D721Med (cell line): ENCODE data around the gene LMF1.

ENCODE experiments used
- DNase-seq: peaks from one replicate; pipeline ENCODE4 v3.0.0; 2011; ENCODE audit warnings: low spot score; ENCODE audit not compliant: insufficient read length
- FAIRE-seq: peaks from 2 replicates; lab custom pipeline; 2011; peaks lifted over from hg19 to GRCh38; lab: Jason Lieb, UNC
- CTCF ChIP-seq: IDR thresholded peaks from 2 replicates; pipeline ENCODE4 v1.5.1; 2012; ENCODE audit warnings: mild to moderate bottlenecking, control low read depth; ENCODE audit not compliant: insufficient read depth; ENCODE audit errors: missing control alignments

Gene LMF1

DNA sequence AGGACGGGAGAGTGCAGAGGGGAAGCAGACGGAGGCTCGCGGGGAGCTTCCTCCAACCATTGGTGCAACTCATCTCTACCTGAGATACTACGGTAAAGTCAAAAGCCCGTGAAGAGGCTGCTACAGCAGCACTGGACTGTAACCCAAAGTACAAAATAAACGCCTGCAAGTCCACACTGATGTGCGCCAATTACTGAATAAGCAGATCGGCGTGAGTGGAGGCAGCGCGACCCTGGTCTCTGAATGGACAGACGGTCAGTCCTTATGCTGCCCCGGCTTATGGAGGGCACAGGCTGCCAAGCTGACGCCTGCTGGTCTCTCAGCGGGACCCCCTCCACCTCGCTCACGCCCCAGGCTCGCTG lies 58.5 kb downstream of the LMF1 start:
- no peak for TF ChIP-seq CTCF
- no peak for FAIRE-seq
- DNase-seq, result no peak

- no peak for FAIRE-seq
- DNase-seq, result no peak
- no peak for TF ChIP-seq CTCF
Measured at GRCh38 chr16:911604-912321, 59.0 kb downstream of the LMF1 start.

- FAIRE-seq (no peak), DNase-seq (no peak)
- TF ChIP-seq CTCF, result no peak
Measured at GRCh38 chr16:911101-911500, 59.7 kb downstream of the LMF1 start.

GRCh38 chr16:910181-910580 lies 60.6 kb downstream of the LMF1 start:
- FAIRE-seq (no peak), DNase-seq (no peak)
- no peak for TF ChIP-seq CTCF

- FAIRE-seq, result no peak
Measured at GRCh38 chr16:909281-910000, 61.3 kb downstream of the LMF1 start.

GRCh38 chr16:908526-909155 lies 62.1 kb downstream of the LMF1 start:
- TF ChIP-seq CTCF, result no peak
- DNase-seq (no peak), FAIRE-seq (no peak)

More at GRCh38 chr16:909281-910000, 61.3 kb downstream of the LMF1 start:
- no peak for TF ChIP-seq CTCF
- DNase-seq, result no peak
